COLO668 (cell line): ENCODE results near the gene DNAAF6.
"Not testable (repeated sequence)": the region's sequence is repeated elsewhere in the genome, so short reads cannot be mapped to it uniquely, and the experiment has no call there.

Experiments
- DNase-seq: peaks from one replicate; lab custom pipeline; 2025; ENCODE audit not compliant: unreplicated experiment; lab: John Stamatoyannopoulos, UW

The DNAAF6 gene

DNA sequence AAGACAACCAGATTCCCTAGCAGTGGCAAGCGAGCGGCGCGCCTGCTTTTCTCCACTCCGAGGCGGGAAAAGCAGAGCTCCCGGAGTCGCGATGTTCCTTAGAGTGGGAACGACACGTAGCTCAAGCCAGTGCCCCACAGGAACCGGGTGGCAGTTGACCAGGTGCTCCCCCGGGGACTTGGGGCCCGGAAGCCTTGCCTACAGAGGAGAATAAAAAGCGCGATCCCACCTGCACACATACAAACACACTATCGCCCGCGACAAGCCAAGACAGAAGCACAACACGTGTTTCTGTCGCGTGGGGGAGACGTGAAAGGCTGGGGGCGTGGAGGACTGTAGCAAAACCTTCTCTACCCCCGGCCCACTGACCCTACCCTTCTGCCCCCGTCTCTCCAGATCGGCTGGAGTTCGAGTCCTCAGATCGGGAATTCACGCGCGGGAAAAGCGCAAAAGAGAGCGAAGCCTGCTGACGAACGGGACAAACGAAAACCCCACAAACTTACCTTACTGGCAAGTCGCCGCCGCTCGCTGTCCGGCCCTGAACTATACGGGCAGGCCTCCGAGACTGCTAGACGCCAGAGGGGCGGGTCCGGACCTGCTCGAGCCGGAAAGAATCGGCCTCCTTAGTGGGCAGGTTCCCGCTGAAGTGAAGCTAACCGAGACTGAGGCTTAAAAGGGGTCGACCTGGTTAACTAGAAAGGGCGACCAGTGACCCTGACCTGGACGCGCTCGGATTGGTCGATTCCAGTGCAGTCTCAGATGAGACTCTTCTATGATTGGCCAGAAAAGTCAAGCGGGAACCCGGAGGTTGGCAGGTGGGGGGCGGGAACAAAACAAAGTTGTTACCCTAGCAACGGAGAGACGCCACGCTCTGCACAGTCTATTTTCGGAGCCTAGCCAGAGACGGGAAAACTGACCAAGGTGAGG is at the start of gene DNAAF6, which contains the start of gene NUP62CL:
TSS of gene DNAAF6 (plus strand) at position 842 of the 927 bp plus-strand sequence. CDS start 6,265 bp downstream, outside the sequence.
TSS of gene NUP62CL (minus strand) at position 664 of the 927 bp plus-strand sequence. CDS start 31,287 bp downstream, outside the sequence.
- peak; percentile 51 for DNase-seq

DNA sequence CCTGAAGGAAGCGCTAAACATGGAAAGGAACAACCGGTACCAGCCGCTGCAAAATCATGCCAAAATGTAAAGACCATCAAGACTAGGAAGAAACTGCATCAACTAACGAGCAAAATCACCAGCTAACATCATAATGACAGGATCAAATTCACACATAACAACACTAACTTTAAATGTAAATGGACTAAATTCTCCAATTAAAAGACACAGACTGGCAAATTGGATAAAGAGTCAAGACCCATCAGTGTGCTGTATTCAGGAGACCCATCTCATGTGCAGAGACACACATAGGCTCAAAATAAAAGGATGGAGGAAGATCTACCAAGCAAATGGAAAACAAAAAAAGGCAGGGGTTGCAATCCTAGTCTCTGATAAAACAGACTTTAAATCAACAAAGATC is 48.8 kb upstream of the DNAAF6 start:
- not testable (repeated sequence) for DNase-seq

DNA sequence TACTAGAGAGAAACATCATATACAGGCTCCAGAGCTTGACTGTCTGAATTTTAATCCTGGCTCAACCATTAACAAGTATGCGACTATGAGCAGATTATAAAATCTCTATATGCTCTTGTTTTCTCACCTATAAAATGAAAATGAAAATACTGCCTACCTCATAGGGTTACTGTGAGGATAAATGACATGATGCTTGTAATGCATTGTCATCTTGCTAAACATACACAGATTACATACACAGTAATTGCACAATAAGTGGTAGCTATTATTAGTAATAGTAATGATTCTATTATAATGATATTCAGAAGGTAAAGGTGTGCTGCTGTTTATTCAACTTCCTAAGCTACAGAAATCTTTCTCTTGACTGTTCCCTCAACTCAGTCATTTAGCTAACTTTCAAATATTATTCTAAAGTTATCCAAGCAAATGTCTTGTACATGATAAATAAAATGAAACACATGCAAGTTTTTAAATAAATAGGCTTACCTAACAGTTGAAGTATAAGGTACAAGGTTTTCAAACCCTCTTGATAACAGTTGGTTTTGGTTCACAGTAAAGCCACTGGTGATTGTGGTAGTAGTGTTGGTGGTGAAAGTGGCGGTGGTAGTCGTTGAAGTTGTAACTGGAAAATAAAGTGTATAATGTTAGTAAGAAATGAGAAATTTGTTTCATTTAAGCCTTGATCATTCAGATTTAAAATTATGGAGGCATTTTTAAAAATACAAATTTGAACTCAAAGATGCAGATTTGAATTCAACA is 39.1 kb upstream of the DNAAF6 start:
- no peak for DNase-seq

DNA sequence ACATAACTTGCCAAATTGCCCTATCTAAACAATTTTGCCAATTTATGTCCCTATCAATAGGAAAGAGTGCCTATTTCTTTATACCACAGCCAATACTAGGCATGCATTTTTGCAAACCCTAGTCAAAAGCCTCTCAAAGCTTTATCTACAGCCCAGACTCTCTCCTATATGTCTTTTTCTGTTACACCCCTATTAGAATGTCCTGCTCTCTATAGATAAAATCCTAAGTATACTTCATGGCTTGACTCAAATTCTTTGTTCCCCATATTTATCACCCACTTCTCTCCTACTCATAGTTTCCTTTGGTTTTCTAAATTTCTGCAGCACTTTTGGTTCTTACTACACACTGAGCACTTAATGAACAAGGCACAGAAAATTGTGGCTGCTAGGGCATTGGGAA is 38.2 kb upstream of the DNAAF6 start:
- DNase-seq: no peak

DNA sequence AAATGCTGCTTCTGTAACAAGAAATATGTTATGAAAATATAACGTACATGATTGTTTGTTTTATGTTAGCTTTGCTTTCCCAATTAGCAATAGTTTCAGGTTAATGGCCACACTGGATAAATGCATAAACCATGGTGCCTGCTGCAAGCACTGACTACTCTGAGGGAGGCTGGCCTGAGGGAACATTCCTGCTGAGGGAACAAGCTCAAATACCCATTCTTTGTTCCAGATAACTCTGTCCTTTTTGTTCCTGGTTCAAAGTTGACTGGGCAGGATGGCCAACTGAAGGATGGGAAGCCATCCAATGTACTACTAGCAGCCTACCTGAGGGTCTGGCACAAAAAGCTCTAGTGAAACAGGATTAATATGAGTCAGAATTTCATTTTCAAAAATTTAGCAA is 37.7 kb upstream of the DNAAF6 start:
- DNase-seq: no peak

DNA sequence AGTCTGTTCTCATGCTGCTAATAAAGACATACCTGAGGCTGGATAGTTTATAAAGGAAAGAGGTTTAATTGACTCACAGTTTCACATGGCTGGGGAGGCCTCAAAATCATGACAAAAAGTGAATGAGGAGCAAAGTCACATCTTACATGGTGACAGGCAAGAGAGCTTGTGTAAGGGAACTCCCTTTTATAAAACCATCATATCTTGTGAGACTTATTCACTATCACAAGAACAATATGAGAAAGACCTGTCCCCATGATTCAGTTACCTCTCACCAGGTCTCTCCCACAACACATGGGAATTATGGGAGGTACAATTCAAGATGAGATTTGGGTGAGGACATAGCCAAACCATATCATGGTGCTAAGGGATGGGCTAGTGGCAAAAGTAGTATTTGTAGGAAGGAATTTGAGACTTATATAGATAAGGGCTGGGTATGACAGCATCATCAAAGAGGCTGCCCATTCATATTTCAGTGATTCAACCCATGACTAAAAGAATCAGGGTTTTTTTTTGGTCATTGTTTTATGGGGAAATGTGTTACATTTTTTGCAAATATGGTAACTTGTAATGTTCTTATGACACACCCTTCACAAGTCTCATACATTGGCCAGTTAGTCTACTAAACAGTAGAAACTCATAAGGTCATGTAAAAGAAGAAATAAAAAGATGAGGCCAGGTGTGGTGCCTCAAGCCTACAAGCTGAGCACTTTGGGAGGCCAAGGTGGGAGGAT is 34.9 kb upstream of the DNAAF6 start:
- DNase-seq: no peak

DNA sequence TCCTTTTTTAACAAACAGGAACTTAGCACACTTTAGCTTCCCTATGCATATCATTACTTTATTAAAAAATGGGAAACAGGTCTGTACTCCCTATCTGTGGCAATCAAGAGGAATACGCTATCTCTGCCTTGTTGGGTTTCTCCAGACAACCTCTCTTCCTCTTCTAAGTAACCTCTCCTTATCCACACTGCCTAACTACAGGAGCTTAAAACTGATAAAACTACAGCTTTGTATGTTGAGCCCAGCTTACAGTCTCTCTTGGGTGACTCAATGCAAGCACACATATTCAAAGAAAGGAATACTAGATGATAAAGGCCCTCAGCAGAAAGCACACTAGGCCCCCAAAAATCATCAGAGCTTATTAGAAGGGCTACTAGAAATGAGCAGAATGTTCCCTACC is 9.1 kb upstream of the DNAAF6 start:
- no peak for DNase-seq

DNA sequence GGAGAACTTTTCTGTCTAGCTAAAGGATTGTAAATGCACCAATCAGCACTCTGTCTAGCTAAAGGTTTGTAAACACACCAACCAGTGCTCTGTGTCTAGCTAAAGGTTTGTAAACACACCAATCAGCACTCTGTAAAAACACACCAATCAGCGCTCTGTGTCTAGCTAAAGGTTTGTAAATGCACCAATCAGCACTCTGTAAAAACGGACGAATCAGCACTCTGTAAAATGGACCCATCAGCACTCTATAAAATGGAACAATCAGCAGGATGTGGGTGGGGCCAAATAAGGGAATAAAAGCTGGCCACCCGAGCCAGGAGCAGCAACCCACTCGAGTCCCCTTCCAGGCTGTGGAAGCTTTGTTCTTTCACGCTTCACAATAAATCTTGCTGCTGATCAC is 8.3 kb upstream of the DNAAF6 start:
- not testable (repeated sequence) for DNase-seq

DNA sequence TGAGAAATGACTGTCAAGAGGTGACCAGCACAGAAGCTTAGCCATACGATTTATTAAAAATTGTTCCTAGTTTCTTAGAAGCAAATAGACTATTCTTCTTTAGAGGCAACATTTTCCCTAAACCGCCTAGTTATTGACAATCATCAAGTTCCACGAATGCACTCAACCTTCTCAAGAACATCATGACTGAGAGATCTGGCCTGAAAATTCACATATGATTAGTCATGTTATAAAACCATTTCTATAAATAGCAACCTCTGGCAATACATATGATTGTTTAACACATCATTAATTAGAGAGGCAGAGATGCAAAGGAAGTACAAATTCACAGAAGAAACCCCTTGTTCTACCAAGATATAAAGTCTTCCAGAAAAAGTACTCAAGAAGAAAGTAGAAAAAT is 6.9 kb upstream of the DNAAF6 start:
- no peak for DNase-seq

DNA sequence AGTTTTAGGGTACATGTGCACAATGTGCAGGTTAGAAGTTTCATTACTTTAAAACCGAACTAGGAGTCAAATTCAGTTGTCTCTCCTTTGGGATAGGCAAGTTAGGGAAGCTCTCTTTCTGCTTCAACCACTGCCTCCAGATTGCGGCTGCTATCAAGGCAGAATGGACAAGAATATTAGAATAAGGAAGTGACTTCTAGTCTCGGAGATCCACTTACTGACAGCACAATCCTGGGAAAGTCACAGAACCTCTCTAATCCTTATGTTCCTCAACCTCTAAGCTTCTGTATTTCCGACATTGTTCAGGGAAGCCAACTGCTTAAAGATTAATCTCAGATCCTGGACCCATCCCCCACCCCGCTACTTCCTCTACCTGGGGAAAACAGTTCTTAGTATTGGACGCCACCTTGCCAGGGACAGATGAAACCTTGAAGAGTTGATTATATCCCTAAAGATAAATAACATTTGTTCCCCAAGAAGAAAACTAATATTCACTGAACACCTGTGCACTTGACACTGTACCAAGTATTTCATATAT is 2.3 kb upstream of the DNAAF6 start:
- no peak for DNase-seq

DNA sequence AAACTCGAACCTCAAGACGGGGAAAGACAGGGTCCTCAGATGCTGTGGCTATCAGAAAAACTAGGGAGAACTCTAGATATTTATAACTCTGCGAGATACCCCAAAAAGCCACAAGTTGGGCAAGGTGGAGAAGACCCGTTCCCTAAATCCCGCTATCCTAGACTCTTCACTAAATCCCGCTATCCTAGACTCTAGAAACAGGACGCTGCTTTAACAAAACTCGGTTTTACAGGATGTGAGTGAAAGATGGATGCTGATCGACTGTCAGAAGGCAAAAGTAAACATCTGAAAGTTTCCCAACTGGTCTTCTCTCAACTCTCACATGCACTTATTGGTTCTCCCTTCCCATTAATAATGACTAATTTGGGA is 270 bp downstream of the DNAAF6 start:
- DNase-seq: no peak

DNA sequence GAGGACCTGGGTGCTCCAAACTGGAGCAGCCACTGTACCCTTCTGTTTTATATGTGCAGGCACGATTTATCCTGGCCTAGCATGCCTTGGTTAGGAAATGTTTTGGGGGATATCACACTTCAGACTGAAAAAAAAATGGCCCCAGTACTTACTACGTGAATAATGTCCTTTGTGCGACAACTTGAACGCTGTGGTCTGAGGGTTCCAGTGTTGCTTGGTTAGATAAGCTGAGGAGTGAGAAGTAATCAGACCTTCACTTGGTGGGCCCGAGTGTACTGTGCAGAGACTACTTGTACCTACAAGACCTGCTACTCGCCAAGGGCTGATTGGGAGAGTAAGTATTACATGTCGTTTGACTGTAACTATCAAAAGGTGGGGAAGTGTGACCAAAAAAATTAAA is 678 bp downstream of the DNAAF6 start:
- DNase-seq: no peak

DNA sequence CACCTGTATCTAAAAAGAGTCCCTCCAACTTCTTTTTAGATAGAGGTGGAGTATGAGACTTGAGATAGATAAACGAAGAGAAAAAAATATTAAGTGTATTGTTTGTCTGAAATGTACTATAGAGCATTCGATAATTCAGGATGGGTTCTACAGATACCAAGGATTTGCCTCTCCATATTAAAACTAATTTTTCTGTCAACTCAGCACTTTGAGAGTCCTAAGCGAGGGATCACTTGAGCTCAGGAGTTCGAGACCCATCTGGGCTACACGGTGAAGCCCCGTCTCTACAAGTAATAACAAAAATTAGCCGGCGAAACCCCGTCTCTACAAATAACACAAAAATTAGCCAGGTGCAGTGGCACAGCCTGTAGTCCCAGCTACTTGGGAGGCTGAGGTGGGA is 1.5 kb downstream of the DNAAF6 start:
- no peak for DNase-seq

DNA sequence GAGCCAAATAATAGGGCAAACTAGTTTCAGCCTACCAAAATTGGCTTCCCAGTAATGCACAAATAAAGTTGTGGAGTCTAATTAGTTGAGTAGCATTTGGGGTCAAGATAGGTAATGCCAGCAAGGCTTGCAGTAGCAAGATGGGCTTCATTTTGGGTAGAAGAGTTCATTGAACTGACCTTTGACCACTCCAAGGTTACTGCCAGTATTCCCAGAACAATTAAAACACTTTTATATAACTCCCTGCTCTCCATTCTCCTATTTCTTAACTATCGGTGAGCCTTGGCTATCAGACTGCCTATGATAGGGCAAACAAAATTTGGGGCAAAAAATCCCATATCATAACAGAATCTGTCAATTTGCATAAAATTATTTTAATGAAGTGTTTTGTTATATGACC is 7.1 kb downstream of the DNAAF6 start:
- DNase-seq: no peak

DNA sequence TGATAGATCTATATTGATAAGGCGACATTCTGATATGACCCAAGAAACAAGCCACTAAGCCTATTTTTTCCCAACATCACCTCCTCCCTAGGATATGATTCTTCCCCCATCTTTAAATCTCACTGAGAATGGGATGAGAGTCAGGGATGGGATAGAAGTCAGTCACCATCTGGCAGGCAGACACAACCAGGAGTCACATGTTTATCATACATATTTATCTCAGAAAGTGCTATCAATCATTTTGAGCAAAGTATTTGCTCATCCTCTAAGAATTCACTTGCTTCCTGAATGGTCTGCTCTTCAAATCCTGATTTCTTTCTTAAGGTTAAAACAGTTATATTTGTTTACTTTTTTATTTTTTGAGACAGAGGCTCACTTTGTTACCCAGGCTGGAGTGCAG is 20.3 kb downstream of the DNAAF6 start:
- DNase-seq: no peak

DNA sequence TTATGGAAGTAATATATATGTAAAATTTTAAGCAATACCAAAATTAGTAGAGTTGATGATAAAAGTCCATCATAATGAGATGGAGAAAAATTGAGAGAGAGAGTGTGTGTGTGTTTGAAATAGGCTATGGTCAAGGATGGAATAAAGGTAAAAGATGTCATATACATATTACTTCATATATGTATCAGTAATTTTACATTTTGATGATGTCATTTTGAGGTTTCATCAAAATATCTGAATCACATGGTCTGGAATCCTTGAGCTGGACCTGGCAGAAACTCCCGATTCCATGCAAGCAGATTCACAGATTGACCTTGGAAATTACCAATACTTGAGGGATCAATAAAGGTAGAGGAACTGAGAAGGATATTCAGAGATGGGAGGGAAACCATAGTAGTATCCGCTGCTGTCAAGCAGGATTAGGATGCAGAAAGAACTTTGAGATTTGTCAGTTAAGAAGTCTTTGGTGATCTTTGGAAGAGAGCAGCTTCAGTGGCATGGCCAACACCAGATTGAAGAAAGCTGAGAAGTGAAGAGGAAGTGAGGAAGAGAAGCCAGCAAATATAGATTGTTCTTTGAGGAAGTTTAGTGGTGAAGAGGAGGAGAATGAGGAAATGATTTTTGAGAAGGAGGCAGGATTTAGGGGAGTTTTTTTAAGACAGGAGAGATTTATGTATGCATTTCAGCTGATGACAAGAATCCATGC is 21.5 kb downstream of the DNAAF6 start:
- DNase-seq: no peak

DNA sequence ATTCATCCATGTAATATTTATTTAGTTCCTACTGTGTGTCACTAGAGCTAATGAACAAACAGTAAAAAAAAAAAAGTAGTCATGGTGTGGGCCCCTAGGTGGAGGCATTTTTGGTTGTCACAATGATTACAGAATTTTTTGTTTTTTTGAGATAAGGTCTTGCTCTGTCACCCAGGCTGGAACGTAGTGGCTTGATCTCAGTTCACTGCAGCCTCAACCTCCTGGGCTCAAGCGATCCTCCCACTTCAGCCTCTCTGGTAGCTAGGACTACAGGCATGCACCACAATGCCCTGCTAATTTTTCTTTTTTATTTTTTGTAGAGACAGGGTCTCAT is 22.0 kb downstream of the DNAAF6 start:
- no peak for DNase-seq

DNA sequence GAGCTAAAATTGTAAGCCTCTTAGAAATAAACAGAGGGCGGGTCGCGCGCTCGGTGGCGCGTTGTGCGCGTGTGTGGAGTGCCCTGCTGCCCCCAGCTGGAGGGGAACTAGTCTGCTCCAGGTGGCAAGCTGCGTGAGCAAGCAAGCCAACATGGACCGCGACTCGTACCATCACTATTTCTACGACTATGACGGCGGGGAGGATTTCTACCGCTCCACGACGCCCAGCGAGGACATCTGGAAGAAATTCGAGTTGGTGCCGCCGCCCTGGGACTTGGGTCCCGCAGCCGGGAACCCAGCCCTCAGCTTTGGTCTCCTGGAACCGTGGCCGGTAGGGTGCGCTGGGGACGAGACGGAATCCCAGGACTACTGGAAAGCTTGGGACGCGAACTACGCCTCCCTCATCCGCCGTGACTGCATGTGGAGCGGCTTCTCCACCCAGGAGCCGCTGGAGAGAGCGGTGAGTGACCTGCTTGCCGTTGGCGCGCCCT is 66.1 kb downstream of the DNAAF6 start:
- peak; percentile 6 for DNase-seq

DNA sequence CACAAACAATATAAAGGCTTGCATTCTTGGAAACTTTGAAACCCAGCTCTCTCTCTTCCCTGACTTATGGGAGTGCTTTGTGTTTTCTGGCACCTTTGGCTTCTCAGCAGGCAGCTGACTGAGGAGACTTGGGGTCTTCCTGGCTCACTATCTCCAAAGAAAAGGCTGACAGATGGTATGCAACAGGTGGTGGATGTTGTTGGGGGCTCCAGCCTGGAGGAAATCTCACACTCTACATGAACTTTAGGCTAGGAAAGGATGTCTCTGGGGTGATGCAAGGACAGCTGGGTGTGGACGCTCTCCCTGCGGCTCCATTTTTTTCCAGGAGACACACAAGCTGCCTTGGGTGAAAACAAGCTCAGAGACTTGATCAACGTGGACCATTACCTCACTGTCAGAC is 67.4 kb downstream of the DNAAF6 start:
- no peak for DNase-seq

DNA sequence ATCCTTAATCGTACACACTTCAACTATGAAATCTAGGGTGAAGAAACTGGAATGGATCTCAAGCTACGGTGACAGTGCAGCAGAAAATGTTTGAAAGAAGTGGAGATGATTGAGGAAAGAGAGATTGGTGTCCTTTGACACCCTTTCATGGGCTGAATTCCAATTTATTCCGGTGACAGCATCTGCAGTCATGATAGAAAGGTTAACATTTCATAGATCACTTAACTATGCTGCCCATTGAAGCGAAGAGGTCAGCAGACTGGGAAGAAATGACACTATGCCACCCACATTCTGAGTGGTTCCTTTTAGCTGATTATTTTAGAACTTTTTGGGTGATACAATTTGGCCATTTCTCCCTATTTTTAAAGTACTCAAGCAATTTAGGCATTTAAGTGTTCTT is 82.3 kb downstream of the DNAAF6 start:
- DNase-seq: no peak

DNA sequence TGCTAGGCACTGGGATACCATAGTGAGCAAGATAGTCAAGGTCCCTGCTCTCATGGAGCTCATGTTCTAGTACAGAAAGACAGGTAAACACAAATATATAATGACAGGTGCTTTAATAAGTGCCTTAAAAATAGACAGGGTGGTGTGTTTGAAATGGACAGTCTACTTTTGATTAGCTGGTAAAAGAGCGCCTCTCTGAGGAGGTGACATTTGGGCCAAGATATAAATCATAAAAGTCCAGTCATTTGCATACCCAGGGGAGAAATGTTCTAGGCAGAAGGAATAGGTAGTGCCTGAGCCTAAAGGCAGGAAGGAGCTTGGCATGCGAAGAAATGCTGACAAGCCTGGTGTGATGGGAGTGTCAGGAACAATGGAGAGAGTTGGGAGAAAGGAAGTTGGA is 83.6 kb downstream of the DNAAF6 start:
- no peak for DNase-seq
